ENCODE measurements around the gene NID1. TPM values are rescaled to one million over a fixed set of nuclear protein-coding genes. Genes with fewer than 3 reads are reported as not detected.
"Not testable (repeated sequence)": the region's sequence is repeated elsewhere in the genome, so short reads cannot be mapped to it uniquely, and the experiment has no call there.

The NID1 gene
- total RNA-seq, 1 donor from 2014 or later, result 51.2 TPM

DNA sequence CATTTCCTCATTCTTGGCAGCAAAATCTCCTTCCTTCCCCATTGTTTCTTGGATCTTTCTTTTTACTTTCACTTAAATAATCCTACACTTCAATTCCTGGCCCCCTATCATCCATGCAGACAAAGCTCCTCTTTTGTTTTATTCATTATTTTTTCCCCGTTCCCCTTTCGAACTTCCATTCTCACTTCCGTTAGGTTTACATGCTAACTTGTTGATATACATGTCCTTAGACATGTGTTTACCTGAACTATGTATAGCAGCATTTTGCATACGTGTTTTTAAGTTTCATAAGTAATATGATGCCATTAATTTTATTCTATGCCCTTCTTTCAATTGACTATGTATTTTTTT lies 131.1 kb downstream of the NID1 start:
- intact Hi-C loops (cut with DNase I), result no loop called here
- ATAC-seq (ENCODE audit: poor library complexity) (no peak), DNase-seq (no peak)

DNA sequence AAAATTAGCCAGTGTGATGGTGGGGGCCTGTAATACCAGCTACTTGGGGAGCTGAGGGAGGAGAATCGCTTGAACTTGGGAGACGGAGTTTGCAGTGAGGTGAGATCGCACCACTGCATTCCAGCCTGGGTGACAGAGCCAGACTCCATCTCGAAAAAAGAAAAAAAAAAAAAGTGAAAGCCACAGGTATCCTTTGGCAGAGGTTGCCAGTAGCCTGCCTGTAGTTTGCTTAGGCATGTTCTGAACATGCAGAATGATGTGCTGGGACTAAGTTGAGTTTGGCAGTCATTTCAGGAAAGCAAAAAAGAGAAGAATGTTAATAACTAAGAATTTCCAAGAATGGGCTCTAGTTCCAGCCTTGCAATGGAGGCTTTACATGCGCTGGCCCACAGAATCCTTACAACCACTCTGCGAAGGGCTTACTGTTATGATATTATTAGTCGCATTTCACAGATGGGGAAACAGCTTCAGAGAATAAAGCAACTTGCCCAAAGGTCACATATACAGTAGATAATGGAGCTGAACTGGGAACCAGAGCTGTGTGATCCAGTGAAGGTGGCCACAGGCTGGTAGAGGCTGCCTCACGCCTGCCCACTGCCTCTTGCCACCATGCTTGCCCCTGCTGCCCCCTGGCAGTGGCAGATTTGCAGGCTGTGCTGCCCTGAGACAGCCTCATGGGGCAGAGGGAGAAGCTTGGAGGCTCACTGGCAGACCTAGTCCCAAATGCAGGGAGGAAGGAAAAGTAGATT lies 131.7 kb downstream of the NID1 start:
- DNase-seq (no peak), ATAC-seq (ENCODE audit: poor library complexity) (peak; percentile 61)
- intact Hi-C loops (cut with DNase I), result no loop called here

DNA sequence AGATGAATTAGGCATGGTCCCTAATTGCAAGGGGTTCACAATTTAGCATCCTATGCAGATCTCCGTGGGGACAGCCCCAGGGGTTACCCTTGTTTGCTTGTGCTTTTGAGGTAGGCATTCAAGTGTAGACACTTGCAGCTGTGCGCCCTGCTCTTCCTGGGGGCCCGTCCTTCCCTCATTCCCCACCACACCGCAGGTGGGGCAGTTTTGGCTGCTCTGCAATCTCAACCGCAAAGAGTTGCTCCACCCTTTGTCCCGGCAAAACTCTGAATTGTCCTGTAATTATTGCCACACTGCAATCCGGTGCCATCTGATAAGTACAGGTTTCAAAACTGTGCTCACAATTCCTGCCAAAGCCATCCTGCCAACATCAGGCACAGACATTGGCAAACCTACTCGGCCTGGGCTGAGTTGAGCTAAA lies 132.8 kb downstream of the NID1 start:
- peak; percentile 41 for ATAC-seq (ENCODE audit: poor library complexity)
- intact Hi-C loops (cut with DNase I), result no loop called here
- no peak for DNase-seq

DNA sequence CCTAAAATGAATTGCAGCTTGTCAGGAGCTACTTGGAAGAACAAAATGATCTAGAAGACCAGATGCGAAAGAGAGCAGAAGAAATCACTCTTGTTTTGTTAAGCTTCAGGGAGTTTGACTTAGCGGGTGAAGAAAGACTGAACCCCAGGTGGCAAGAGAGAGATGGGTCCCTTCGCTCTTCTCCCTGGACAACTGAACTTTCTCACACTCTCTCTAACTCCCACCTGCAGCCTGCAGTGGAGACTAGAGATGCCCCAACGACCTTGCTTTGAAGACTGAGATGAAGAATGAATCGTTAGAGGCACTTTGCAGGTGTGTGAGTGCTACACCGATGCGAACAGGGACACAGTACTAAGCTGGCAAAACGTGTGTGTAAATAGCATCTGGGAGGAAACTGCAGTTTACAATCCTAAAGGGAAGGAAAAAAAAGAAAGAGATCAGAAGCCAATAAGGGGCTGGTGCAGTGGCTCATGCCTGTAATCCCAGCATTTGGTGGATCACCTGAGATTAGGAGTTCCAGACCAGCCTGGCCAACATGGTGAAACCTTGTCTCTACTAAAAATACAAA lies 133.6 kb downstream of the NID1 start:
- no peak for ATAC-seq (ENCODE audit: poor library complexity)
- DNase-seq, result no peak
- intact Hi-C loops (cut with DNase I), result no loop called here

DNA sequence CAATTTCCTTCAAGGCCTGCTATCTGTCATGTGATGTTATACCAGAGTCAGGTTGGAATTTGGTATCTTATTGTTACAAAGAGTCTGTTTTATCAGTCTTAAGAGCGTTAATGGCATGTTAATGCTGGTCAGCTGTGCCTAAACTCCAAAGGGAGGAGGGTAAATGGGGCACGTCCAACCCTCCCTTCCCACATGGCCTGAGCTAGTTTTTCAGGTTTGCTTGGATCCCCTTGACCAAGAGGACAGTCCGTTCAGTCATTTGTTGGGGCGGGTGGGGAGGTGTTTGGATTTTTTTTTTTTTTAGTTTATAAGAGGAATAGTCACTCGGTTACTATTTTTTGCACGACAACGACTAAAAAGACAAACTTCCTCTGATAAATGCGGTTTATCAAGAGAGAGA lies 134.3 kb downstream of the NID1 start:
- intact Hi-C loops (cut with DNase I), result no loop called here
- DNase-seq (no peak), ATAC-seq (ENCODE audit: poor library complexity) (no peak)

DNA sequence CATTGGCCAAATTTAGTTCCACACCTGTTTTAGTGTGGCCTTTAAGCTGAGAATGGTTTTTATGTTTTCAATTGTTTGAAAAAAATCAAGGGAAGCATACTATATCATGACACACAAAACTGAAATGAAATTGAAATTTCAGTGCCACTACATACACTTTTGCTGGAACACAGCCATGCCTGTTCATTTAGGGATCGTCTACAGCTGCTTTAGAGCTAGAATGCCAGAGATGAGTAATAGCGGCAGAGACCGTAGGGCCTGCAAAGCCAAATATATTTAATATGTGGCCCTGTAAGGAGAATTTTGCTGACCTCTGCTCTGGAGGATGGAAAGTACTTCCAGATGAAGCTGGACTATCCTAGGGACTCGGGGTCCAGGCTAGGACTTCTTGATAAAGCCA lies 135.7 kb downstream of the NID1 start:
- DNase-seq (no peak), ATAC-seq (ENCODE audit: poor library complexity) (no peak)
- intact Hi-C loops (cut with DNase I), result no loop called here

DNA sequence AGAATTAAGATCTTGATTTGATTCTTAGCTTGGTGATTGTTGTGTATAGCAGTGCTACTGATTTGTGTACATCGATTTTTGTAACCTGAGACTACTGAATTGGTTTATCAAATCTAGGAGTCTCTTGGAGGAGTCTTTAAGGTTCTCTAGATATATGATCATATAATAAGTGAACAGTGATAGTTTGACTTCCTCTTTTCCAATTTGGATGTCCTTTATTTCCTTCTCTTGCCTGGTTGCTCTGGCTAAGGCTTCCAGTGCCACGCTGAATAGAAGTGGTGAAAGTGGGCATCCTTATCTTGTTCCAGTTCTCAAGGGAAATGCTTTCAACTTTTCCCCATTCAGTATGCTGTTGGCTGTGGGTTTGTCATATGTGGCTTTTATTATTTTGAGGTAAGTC lies 136.7 kb downstream of the NID1 start:
- no peak for ATAC-seq (ENCODE audit: poor library complexity)
- DNase-seq, result no peak
- intact Hi-C loops (cut with DNase I), result no loop called here

DNA sequence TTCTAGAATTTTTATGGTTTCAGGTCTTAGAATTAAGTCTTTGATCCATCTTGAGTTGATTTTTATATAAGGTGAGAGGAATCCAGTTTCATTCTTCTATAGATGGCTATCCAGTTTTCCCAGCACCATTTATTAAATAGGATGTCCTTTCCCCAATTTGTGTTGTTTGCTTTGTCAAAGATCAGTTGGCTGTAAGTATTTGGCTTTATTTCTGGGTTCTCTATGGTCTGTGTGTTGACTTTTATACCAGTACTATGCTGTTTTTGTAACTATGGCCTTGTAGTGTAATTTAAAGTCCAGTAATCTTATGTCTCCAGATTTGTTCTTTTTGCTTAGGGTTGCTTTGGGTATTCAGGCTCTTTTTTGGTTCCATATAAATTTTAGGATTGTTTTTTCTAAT lies 137.3 kb downstream of the NID1 start:
- intact Hi-C loops (cut with DNase I); DNase-seq; ATAC-seq (ENCODE audit: poor library complexity): not testable (repeated sequence)

Other genes with a start within 250 kb of the NID1 start
- gene LYST, start 198.2 kb downstream of the NID1 start, total RNA-seq, result 9.7 TPM
- 27.5 TPM for gene GPR137B, start 77.4 kb upstream of the NID1 start, total RNA-seq
- 5.0 TPM for gene ERO1B, start 216.9 kb upstream of the NID1 start, total RNA-seq